Heart left ventricle (tissue), 13 donors: ENCODE data around the gene PCARE.

ENCODE experiments used
- POLR2A ChIP-seq, 2 donors: fragments of 450-650 bp; IDR thresholded peaks; one replicate each; pipeline ENCODE4 v1.6.1; 2017; ENCODE audit warnings: antibody characterized with exemption in 2 of 2, mild to moderate bottlenecking in 2 of 2, moderate library complexity in 2 of 2
- TF ChIP-seq, protein P1 (sequence below), 12 donors: fragments of 200-600 bp; sonication (generic) in 4 of 12; IDR thresholded peaks; one replicate each; pipeline versions ENCODE4 v1.5.0 to v1.8.0; 2018 to 2022; ENCODE audit warnings: antibody characterized with exemption in 12 of 12, mild to moderate bottlenecking in 5 of 12
- donor health status: ischemic (EF 13 %, LVEDD 7.1; RV severe dilation, severe dysfunction).
- donor health status: DM: no; HTN: yes; CAD: no.
- donor health status: DM: no; HTN: no; CAD: no.
- donor health status: ischemic (EF 25% LVEDD 6.9; RV normal size, moderate dysfunction).
- donor health status: ischemic (EF 25% LVEDD 5.7; RV mildly dilated, moderate dysfunction).
- donor health status: ischemic (EF 35%, LVEDD 5.7; RV mildly dilated, moderate dysfunction).
- donor health status: nonischemic (EF 11% LVEDD 7.7; RV severe dilation, severe dysfunction).
- donor health status: DM: yes; HTN: yes; CAD: no.
- donor health status: PGD.
- donor health status: ischemic (EF 29% LVEDD 5.4; RV normal size, mild dysfunction).
- donor health status: nonischemic (EF 23%, LVEDD 6.1; RV moderate dilation, normal function).

DNA sequence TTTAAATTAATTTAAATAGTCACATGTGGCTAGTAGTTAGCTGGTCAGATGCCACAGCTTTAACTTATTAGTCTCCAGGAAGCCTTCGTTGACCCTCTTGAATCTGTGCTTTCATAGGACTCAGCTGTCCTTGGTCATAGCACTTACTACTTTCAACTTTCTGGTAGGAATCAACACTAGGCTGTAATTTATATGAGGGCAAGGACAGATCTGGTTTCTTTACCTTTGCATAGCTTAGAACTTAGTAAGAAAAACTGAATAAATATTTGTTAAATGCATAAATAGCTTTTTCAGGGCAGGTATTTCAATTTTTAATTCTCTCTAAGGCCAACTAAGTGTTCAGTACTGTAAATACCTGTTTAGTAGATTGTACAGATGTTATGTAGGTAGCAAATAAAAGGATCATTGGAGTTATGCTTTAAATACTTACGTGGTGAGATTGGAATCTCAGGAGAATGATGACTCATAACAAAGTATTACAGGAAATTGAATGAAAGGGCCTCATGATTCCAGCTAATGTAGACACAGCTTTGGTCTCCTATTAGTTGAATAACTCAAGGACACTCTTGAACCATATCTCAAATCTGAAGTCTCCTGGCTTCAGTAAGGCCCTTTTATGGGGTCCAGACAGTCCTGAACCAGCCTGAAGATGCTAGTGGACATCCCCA is 43.4 kb upstream of the PCARE start:
- TF ChIP-seq, protein P1, sequence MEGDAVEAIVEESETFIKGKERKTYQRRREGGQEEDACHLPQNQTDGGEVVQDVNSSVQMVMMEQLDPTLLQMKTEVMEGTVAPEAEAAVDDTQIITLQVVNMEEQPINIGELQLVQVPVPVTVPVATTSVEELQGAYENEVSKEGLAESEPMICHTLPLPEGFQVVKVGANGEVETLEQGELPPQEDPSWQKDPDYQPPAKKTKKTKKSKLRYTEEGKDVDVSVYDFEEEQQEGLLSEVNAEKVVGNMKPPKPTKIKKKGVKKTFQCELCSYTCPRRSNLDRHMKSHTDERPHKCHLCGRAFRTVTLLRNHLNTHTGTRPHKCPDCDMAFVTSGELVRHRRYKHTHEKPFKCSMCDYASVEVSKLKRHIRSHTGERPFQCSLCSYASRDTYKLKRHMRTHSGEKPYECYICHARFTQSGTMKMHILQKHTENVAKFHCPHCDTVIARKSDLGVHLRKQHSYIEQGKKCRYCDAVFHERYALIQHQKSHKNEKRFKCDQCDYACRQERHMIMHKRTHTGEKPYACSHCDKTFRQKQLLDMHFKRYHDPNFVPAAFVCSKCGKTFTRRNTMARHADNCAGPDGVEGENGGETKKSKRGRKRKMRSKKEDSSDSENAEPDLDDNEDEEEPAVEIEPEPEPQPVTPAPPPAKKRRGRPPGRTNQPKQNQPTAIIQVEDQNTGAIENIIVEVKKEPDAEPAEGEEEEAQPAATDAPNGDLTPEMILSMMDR (IDR thresholded peaks at IDR 0.05) = no peak
- TF ChIP-seq POLR2A (IDR thresholded peaks at IDR 0.05) = no peak
